Stimulated activated CD8-positive, alpha-beta memory T cell treated with anti-CD3 and anti-CD28 coated beads, Interleukin-15, amount 100 ng/mL, for 24 hours (primary cell): ENCODE results near the gene LDHA.
A peak's percentile ranks its signal among the peaks of the same experiment; 100 is the strongest.
"Not testable (repeated sequence)": the region's sequence is repeated elsewhere in the genome, so short reads cannot be mapped to it uniquely, and the experiment has no call there.

ENCODE experiments used
- DNase-seq: peaks from one replicate; pipeline ENCODE4 v3.0.0-alpha.2; 2020; ENCODE audit warnings: low read depth

LDHA gene

DNA sequence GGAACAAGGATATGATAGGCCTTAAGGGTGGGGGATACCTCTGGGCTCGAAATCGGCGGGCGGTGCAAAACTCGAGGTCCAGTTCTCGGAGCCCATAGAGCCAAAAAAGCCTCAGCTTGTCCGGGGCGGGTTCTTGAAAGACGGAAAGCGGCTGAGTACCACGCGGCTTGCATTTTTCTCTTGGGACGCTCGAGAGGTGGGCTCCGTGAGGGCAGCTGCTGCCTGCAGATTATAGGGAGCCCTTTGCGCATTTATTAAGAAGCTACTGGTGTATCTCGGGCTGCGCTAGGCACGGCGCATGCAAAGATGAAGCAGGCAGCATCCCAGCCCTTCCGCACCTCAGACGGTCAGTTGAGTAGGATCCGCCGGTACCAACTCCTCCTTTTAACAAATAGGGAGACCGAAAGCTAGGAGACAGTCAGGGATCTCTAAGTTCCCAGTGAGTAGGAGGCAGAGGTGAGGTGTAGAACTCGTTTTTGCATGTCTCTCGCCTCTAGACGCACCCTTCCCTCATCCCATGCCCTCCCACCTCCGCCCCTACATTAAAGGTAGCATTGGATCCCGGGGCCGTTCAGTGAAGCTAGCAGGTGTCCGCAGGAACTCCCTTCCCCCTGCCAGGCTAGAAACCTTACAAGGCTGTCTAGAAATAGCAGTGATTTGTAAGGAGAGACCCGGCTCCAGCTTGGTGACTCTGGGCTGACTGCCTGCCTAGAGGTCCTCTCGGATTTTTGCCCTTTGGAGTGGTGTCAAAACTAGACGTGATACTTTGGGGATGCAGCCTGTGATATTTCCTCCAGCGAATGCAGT lies 768 bp downstream of the LDHA start:
- no peak for DNase-seq

DNA sequence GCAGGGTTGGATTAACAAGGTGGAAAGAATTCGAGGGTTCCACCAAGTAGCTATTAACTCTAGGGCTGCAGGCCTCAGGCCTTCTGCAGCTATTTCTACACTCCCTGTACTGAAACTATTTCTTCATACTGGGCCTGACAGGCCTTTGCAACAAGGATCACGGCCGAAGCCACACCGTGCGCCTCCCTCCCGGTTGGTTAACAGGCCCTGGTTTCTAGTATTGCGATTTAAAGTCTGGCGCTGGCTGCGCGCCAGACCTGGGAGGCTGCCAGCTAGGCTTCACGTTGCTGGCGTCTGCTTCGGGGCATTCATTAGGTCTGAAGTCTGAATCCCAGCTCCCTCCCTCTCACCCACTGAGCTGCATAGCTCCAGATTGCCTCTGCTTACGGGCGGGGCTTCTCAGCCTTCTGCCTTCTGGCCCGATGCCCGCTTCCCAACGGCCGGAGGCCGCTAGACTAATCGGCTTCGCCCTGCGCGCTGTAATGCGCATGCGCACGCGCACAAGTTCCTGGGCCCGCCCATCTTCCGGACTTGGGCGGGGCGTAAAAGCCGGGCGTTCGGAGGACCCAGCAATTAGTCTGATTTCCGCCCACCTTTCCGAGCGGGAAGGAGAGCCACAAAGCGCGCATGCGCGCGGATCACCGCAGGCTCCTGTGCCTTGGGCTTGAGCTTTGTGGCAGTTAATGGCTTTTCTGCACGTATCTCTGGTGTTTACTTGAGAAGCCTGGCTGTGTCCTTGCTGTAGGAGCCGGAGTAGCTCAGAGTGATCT lies 1.6 kb downstream of the LDHA start:
- peak; percentile 84 for DNase-seq

DNA sequence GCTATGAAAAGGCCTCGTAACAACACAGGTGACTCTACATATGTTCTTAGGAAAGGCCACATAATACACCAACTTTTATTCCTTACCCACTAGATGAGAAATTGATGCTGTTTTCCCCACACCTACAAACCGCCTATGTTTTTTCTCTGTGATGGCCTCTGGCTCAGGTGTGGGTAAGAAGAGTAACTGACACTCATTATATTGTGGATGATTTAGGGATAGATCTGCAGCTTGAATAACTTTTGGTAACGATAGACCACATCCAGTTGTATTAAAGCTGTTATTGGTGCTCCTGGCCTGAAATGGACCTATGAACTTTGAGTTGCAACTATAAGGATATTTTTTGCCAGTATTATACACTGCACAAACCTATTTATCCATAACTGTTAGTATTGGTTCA lies 3.6 kb downstream of the LDHA start:
- no peak for DNase-seq

DNA sequence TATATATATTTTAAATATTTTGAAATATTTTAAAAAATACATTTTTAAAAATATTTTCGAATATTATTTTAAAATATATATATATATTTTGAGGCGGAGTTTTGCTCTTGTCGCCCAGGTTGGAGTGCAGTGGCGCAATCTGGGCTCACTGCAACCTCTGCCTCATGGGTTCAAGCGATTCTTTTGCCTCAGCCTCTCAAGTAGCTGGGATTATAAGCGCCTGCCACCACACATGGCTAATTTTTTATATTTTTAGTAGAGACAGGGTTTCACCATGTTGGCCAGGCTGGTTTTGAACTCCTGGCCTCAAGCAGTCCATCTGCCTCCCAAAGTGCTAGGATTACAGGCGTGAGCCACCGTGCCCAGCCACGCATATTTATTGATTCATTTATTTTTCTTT lies 6.7 kb downstream of the LDHA start:
- not testable (repeated sequence) for DNase-seq

DNA sequence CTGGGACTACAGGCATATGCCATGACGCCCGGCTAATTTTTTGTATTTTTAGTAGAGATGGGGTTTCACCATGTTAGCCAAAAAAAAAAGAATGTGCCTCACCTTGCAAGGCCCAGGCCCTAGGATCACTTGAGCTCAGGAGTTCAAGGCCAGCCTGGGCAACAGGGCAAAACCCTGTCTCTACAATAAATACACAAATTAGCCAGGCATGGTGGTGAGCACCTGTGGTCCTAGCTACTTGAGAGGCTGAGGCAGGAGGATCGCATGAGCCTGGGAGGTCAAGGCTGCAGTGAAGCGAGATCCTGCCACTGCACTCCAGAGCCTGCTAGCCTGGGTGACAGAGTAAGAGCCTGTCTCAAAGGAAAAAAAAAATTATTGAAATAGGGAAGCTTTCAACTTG lies 9.7 kb downstream of the LDHA start:
- DNase-seq, result no peak

DNA sequence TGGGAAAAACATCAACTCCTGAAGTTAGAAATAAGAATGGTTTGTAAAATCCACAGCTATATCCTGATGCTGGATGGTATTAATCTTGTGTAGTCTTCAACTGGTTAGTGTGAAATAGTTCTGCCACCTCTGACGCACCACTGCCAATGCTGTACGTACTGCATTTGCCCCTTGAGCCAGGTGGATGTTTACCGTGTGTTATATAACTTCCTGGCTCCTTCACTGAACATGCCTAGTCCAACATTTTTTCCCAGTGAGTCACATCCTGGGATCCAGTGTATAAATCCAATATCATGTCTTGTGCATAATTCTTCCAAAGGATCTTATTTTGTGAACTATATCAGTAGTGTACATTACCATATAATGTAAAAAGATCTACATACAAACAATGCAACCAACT lies 13.0 kb downstream of the LDHA start:
- DNase-seq, result not testable (repeated sequence)

DNA sequence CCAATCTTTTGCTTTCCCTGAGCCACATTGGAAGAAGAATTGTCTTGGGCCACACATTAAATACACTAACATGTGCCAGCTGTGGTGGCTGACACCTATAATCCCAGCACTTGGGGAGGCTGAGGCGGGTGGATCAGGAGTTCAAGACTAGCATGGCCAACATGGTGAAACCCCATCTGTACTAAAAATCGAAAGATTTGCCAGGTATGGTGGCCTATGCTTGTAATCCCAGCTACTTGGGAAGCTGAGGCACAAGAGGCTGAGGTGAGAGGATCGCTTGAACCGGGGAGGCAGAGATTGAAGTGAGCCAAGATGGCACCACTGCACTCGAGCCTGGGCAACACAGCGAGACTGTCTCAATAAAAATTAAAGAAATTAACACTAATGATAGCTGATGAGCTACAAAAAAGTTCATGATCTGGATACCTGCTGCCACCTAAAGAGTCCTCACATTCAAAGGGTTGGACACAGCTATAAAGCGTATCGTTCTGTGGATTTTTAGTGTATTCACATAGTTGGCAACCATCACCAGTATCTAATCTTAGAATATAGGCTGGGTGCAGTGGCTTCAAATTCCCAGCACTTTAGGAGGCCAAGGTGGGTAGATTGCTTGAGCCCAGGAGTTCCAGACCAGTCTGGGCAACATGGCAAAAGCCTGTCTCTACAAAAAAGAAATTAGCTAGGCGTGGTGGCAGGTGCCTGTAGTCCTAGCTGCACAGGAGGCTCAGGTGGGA lies 14.4 kb downstream of the LDHA start:
- DNase-seq, result no peak

DNA sequence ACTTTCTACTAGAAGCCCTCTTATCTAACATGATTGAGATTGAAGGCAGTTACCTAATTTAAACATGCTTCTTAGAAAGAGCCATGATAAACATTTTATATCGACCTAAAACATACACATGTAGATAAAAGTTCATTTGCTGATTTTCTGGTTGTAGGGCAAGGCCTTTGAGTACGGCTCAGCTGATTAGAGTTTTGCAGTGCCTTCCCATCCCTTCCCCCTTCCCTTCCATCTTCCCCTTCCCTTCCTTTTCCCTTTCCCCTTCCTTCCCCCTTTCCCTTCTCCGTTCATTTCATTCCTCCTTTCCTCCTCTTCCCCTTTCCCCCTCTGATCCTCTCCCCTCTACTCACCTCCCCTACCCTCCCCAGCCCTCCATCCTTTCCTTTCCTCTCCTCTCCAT lies 22.1 kb downstream of the LDHA start:
- DNase-seq, result no peak

DNA sequence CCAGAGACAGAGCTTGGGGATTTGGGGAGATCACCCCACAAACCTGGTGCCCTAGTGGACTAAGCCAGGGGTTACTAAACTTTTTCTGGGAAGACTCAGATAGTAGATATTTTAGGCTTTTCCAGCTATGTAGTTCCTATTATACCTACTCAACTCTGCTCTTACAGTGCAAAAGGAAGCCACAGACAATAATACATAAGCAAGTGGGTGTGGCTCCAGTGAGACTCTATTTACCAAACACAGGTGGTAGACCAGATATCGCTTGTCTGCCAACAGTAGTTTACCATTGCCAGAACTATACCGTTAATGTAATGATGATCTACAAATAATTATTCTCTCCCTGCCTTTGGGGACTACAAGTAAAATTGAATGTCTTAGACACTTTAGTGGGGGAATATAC lies 24.7 kb downstream of the LDHA start:
- no peak for DNase-seq

DNA sequence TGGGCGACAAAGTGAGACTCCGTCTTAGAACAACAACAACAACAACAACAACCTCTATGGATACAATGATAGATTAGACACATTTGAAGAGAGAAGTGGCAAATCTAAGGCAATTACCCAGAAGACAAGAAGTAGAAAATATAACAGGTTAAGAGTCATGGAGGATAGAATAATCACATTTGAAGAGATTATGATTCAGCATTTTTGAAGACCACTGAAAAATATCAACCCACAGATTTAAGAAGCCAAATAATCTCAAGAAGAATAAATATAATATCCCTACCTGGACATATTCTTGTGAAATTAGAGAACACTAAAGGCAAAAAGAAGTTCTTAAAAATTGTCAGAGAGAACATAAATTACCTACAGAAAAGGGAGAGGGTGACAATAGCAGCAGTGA lies 25.7 kb downstream of the LDHA start:
- no peak for DNase-seq

DNA sequence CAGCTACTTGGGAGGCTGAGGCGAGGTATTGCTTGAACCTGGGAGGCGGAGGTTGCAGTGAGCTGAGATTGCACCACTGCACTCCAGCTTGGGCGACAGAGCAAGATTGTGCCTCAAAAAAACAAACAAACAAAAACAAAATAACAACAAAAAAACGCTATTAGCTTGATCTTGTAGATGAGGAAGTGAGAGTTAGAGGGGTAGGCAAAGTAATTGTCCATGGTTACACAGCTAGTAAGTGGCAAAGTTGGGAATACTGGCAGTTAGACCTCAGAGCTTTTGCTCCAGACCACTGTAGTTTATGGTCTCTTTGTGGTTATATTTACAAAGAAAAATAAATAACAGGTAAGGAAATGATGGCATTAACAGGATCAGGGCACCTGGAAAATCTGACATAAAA lies 32.9 kb downstream of the LDHA start:
- DNase-seq, result no peak

DNA sequence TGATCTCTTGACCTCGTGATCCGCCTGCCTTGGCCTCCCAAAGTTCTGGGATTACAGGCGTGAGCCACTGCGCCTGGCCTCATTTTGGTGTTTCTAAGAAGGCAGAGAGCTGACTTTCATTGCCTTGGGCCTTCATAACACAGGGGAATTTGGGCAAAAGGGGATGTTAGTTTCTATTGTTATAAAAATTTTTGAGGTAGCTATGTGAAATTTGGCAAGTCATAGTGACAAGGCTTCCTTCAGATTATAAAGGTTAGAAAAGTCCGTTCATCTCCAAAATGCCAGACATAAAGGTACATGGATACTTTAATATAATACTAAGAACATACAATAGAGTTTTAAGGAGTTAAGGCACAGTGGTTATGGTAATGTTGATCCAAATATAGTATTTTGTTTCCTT lies 35.0 kb downstream of the LDHA start:
- no peak for DNase-seq

DNA sequence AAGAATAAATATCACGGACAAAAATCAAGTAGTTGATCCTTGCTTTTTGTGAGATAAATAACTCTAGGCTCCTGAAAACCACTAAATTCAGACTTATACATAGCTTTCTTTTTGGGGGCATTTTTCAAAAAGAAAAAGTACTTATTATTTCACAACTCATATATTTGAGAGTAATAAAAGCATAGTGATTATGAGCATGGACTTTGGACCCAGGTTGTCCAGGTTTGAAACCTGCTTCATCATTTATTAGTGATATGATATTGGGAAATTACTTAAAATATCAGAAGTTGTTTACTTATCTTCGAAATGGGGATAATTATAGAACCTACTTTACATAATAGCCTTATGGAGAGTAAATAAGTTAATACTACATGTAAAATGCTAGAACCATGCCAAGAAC lies 44.3 kb downstream of the LDHA start:
- no peak for DNase-seq

DNA sequence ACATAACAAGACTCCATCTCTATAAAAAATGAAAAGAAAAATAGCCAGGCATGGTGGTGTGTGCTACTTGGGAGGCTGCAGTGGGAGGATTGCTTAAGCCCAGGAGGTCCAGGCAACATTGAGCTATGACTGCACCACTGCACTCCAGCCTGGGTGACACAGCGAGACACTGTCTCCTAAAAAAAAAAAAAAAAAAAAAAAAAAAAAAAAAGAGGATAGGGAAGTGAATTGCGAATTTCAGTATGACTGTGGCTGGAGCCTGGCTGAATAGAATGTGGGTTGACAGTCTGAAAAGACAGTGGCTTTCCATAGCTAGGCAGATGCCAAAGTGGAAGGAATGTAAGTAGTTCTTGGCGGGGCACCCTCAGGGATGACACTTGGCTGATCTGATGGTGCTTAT lies 54.9 kb downstream of the LDHA start:
- DNase-seq, result no peak

DNA sequence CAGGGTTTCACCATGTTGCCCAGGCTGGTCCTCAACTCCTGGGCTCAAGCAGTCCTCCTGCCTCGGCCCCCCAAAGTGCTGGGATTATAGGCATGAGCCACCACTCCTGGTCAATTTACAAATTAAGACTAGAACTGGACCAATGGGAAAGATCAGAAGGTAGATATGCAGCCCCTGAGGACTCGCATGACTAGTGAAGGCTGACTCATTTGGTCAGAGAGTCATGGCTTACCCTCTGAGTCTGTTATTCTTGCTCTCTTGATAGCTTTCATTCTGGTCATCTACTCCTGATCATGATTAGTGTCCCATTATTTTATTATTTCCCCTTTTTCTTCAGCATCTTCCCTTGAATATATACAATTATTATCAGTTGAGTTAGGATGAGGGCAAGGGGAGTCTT lies 58.6 kb downstream of the LDHA start:
- DNase-seq, result no peak

DNA sequence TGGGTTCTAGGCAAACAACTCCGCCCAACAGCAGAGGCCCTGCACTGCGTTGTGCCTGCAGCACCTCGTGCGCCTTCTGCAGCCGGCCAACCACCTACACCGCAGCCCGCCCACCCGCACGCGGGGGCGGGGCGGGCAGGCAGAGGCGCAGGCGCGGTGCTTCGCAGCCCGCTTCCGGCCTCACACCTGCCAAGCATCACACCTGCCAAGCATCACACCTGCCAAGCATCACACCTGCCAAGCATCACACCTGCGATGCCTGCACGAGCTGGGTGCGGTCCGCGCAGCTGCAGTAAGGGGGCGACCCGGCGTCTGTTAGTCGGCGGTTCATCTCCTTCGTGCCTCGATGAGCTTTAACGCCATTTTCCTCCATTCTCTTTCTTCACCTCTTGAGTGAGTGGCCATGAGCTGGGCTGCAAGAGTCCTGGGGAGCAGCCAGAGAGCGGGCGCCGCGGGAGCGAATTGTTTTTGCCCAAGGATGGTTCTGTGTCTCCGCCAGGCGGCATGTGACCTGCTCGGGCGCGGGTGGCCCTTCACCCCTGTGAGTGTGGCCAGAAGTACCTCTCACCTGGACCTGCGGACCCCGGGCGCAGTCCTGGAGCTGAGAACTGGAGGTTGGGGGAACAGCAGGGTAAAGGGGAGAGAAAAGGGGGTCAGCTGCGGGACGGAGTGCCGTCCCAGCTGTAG lies 61.5 kb downstream of the LDHA start, which contains the start of gene LDHAL6A:
Gene LDHAL6A (plus strand): TSS at position 171 of the 687 bp plus-strand sequence. CDS start 825 bp downstream, outside the sequence.
- no peak for DNase-seq

DNA sequence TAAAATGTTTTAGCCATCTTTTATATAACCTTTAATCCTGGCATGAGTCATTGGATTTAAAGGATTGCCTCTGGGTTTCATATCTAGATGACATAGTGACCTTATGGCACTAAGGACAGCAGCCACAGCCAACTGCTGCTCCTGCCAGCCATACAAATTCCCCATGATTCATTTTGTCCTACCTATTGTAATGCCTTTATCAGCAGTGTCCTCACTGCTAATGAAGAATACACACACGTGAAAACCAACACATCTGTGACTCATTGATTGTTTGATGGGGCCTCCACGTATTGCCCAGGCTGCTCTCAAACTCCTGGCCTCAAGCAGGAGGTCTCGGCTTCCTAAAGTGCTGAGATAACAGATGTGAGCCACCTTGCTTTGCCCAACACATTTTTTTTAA lies 63.1 kb downstream of the LDHA start:
- DNase-seq, result no peak
